ENCODE results near the gene KCNK5.

Gene KCNK5

GRCh38 chr6:39196673-39197091 is 32.6 kb downstream of the KCNK5 start:
- no peak for DNase-seq

- DNase-seq: no peak
These were observed 33.4 kb downstream of the KCNK5 start for GRCh38 chr6:39195792-39196385.

GRCh38 chr6:39194466-39194865 is 34.8 kb downstream of the KCNK5 start:
- no peak for DNase-seq

- no peak for DNase-seq
These were observed 36.0 kb downstream of the KCNK5 start for GRCh38 chr6:39193201-39193791.

- DNase-seq: no peak
These were observed 36.5 kb downstream of the KCNK5 start for GRCh38 chr6:39192736-39193135.

GRCh38 chr6:39191236-39191930 is 37.9 kb downstream of the KCNK5 start:
- no peak for DNase-seq

GRCh38 chr6:39190545-39191235 is 38.6 kb downstream of the KCNK5 start:
- no peak for DNase-seq

GRCh38 chr6:39189915-39190544 is 39.2 kb downstream of the KCNK5 start:
- DNase-seq: peak; percentile 51

- DNase-seq: no peak
These were observed 40.1 kb downstream of the KCNK5 start for GRCh38 chr6:39189131-39189530.

GRCh38 chr6:39188571-39188970 is 40.7 kb downstream of the KCNK5 start:
- peak; percentile 55 for DNase-seq

GRCh38 chr6:39188098-39188450 is 41.2 kb downstream of the KCNK5 start:
- DNase-seq: no peak

GRCh38 chr6:39184906-39185580 is 44.2 kb downstream of the KCNK5 start:
- no peak for DNase-seq

GRCh38 chr6:39182604-39183003 is 46.7 kb downstream of the KCNK5 start:
- DNase-seq: no peak

GRCh38 chr6:39181826-39182225 is 47.4 kb downstream of the KCNK5 start:
- no peak for DNase-seq

- DNase-seq: no peak
These were observed 47.9 kb downstream of the KCNK5 start for GRCh38 chr6:39181333-39181732.

GRCh38 chr6:39178804-39179203 is 50.5 kb downstream of the KCNK5 start:
- DNase-seq: no peak

- DNase-seq: no peak
These were observed 51.0 kb downstream of the KCNK5 start for GRCh38 chr6:39178235-39178634.

GRCh38 chr6:39177130-39177529 is 52.1 kb downstream of the KCNK5 start:
- no peak for DNase-seq

GRCh38 chr6:39173270-39173669 is 56.0 kb downstream of the KCNK5 start:
- peak; percentile 68 for DNase-seq

GRCh38 chr6:39172377-39172757 is 56.9 kb downstream of the KCNK5 start:
- DNase-seq: no peak

- no peak for DNase-seq
These were observed 57.5 kb downstream of the KCNK5 start for GRCh38 chr6:39171489-39172376.

GRCh38 chr6:39170860-39171259 is 58.4 kb downstream of the KCNK5 start:
- DNase-seq: no peak
